ENCODE results near the gene FAM210B.

FAM210B gene

DNA sequence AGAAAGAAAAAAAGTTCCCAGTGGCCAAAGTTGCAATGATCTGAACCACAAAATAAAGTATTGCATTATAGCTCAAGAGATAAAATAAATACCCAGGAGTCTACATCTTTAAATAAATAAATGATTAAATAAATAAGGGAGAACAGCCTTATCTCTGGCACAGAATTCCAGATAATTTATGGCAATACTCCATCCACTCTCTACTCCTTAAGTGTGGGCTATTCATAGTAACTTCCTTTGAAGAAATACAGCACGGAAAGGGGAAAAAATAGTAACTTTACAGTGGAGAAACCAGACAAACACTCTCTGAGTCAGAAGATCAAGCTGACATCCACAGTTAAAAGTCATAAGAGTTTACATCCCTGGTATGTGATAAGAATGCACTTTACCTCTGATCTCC, 21.6 kb downstream of the FAM210B start:
- TF ChIP-seq, protein P1, sequence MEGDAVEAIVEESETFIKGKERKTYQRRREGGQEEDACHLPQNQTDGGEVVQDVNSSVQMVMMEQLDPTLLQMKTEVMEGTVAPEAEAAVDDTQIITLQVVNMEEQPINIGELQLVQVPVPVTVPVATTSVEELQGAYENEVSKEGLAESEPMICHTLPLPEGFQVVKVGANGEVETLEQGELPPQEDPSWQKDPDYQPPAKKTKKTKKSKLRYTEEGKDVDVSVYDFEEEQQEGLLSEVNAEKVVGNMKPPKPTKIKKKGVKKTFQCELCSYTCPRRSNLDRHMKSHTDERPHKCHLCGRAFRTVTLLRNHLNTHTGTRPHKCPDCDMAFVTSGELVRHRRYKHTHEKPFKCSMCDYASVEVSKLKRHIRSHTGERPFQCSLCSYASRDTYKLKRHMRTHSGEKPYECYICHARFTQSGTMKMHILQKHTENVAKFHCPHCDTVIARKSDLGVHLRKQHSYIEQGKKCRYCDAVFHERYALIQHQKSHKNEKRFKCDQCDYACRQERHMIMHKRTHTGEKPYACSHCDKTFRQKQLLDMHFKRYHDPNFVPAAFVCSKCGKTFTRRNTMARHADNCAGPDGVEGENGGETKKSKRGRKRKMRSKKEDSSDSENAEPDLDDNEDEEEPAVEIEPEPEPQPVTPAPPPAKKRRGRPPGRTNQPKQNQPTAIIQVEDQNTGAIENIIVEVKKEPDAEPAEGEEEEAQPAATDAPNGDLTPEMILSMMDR (IDR thresholded peaks at IDR 0.05; ENCODE audit: low read depth, low read length, missing control alignments), result no peak
- no peak overlapping the region for H3K4me3 ChIP-seq (replicated peaks; ENCODE audit: low read depth, low read length)
- no peak for DNase-seq (ENCODE audit: extremely low read depth, low read depth)

- DNase-seq (ENCODE audit: extremely low read depth, low read depth), result no peak
- TF ChIP-seq, protein P1 (IDR thresholded peaks at IDR 0.05; ENCODE audit: low read depth, low read length, missing control alignments), result no peak
- no peak overlapping the region for H3K4me3 ChIP-seq (replicated peaks; ENCODE audit: low read depth, low read length)
These were observed 22.7 kb downstream of the FAM210B start for GRCh38 chr20:56381501-56381900.

- H3K4me3 ChIP-seq (replicated peaks; ENCODE audit: low read depth, low read length), result no peak overlapping the region
- TF ChIP-seq, protein P1 (IDR thresholded peaks at IDR 0.05; ENCODE audit: low read depth, low read length, missing control alignments), result no peak
- no peak for DNase-seq (ENCODE audit: extremely low read depth, low read depth)
These were observed 23.9 kb downstream of the FAM210B start for GRCh38 chr20:56382696-56383095.

DNA sequence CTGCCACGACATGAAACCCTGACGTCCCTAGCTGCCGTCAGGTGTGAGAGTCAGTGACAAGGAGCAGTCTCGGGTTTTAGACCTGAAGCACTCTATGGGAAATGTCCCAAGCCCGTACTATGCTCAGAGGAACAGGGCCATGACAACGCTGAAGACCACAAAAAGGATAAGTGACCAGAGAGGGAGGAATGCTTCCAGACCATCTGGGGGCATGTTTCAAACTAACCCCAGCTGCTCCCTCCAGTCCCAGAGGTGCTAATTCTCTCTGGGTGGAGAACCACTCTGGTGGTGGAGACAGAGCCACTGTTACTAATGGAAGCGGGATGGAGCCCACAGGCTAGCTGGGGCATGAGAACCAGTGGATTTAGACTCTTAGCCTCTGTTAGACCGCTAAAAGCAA, 24.6 kb downstream of the FAM210B start:
- H3K4me3 ChIP-seq (replicated peaks; ENCODE audit: low read depth, low read length), result no peak overlapping the region
- TF ChIP-seq, protein P1 (IDR thresholded peaks at IDR 0.05; ENCODE audit: low read depth, low read length, missing control alignments), result no peak
- no peak for DNase-seq (ENCODE audit: extremely low read depth, low read depth)

DNA sequence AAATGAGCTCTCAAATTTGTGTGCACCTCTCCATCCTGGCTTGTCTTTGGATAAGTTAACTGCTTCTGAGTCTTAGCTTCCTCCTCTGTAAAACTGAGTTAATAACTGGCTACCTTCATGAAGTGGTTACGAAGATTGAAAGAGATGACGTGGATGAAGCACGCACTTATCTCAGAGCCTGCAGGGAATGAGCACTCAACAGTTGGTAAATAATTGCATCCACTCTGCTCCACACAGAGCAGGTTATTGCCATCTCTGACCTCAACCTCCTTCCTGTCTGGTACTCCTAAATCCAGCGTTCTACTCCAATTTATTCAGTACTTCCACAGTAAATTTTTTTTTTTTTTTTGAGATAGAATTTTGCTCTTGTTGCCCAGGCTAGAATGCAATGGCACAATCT, 26.4 kb downstream of the FAM210B start:
- H3K4me3 ChIP-seq (replicated peaks; ENCODE audit: low read depth, low read length), result no peak overlapping the region
- no peak for DNase-seq (ENCODE audit: extremely low read depth, low read depth)
- TF ChIP-seq, protein P1 (IDR thresholded peaks at IDR 0.05; ENCODE audit: low read depth, low read length, missing control alignments), result no peak

DNA sequence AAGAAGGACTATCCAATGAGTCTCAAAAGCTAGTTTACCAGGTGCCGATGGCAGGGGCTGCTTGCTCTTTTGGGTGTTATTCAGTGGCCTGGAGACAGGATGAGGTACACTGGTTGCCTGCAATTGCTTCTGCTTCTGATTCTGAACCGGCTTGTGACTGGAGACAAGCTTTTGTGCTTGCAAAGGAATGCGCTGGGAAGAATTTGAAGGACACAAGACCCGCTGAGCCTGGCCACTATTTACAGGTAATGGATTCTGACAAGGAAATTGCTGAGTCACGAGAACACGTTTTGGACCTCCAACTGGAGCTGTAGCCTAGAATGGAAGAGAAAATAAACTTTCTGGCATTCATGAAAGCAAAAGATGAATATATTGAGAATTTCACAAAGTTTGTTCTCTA, 27.4 kb downstream of the FAM210B start:
- H3K4me3 ChIP-seq (replicated peaks; ENCODE audit: low read depth, low read length), result no peak overlapping the region
- TF ChIP-seq, protein P1 (IDR thresholded peaks at IDR 0.05; ENCODE audit: low read depth, low read length, missing control alignments), result no peak
- DNase-seq (ENCODE audit: extremely low read depth, low read depth), result no peak

DNA sequence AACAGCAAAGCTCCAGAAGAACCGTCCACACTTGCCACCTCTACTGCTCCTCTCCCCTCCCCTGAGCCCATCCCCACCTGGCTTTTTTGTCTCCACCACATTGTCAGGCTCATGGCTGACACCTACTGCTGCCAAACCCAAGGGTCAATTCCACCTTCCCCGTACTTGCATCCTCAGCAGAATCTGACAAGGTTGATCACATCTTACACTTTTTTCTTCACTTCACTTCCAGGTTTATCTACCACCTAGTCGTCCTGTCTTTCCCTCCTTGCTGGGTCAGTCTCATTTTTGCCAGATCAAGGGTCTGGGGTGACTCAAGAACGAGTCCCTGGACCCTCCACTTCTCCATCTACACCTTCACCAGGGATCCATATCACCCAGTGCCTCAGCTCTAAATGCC, 30.1 kb downstream of the FAM210B start:
- TF ChIP-seq, protein P1 (IDR thresholded peaks at IDR 0.05; ENCODE audit: low read depth, low read length, missing control alignments), result no peak
- DNase-seq (ENCODE audit: extremely low read depth, low read depth), result no peak
- no peak overlapping the region for H3K4me3 ChIP-seq (replicated peaks; ENCODE audit: low read depth, low read length)
